Tongue (tissue), 2 donors: ENCODE data around the gene KIFC1. TPM values are rescaled to one million over a fixed set of nuclear protein-coding genes. Genes with fewer than 3 reads are reported as not detected.
A peak's percentile ranks its signal among the peaks of the same experiment; 100 is the strongest.
"Not testable (repeated sequence)": the region's sequence is repeated elsewhere in the genome, so short reads cannot be mapped to it uniquely, and the experiment has no call there.

ENCODE experiments used
- DNase-seq: peaks from one replicate; pipeline ENCODE4 v3.0.0-alpha.2; 2015
- total RNA-seq: library from RNA; depleted of rRNA; stranded (reverse); fragments of >200 nt; gene quantifications from one replicate; pipeline ENCODE4 v1.2.3, GENCODE V29; 2014

Gene KIFC1, protein sequence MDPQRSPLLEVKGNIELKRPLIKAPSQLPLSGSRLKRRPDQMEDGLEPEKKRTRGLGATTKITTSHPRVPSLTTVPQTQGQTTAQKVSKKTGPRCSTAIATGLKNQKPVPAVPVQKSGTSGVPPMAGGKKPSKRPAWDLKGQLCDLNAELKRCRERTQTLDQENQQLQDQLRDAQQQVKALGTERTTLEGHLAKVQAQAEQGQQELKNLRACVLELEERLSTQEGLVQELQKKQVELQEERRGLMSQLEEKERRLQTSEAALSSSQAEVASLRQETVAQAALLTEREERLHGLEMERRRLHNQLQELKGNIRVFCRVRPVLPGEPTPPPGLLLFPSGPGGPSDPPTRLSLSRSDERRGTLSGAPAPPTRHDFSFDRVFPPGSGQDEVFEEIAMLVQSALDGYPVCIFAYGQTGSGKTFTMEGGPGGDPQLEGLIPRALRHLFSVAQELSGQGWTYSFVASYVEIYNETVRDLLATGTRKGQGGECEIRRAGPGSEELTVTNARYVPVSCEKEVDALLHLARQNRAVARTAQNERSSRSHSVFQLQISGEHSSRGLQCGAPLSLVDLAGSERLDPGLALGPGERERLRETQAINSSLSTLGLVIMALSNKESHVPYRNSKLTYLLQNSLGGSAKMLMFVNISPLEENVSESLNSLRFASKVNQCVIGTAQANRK
- 12.2 TPM for total RNA-seq

DNA sequence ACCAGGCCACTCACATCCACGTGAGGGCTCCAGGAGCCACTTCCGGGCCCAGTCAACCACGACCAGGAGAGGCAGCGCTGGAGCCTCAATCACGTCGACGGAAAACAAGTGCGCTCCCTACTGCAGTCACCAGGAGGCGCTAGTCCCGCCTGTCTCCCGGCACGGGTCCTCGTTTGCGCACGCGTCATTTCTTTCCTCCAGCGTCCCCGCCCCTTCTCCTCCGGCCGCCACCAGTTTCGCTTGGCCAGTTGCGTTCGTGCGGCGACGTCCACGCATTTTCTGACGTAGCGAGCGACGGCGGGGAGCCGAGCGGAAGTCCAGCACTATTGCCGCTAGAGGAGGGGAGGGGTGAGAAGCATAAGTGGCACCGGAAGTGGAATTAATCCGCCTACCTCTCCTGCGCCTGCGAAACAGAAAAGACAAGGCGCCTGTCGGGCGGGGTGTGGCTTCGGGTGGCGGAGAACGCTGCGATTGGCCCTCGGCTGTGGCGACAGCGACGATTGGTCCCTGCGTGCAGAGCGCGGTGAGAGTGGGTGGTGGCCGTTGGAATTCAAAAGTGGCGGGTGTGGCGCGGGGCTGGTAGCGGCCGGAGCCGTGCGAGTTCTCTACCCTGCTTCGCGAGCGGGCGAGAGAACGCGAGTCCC is at the start of gene KIFC1:
KIFC1 (plus strand) TSS at position 546 of the 644 bp plus-strand sequence. CDS start 163 bp downstream, outside the sequence.
- DNase-seq, result peak; percentile 100

DNA sequence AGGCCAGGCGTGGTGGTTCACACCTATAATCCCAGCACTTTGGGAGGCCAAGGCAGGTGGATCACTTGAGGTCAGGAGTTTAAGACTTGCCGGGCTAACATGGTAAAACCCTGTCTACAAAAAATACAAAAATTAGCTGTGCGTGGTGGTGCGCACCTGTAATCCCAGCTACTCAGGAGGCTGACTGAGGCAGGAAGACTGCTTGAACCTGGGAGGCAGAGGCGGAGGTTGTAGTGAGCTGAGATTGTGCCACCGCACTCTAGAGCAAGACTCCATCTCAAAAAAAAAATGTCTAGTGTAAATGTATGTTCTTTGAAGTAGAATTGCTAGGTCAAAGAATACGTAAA is 48.0 kb upstream of the KIFC1 start:
- DNase-seq, result not testable (repeated sequence)

DNA sequence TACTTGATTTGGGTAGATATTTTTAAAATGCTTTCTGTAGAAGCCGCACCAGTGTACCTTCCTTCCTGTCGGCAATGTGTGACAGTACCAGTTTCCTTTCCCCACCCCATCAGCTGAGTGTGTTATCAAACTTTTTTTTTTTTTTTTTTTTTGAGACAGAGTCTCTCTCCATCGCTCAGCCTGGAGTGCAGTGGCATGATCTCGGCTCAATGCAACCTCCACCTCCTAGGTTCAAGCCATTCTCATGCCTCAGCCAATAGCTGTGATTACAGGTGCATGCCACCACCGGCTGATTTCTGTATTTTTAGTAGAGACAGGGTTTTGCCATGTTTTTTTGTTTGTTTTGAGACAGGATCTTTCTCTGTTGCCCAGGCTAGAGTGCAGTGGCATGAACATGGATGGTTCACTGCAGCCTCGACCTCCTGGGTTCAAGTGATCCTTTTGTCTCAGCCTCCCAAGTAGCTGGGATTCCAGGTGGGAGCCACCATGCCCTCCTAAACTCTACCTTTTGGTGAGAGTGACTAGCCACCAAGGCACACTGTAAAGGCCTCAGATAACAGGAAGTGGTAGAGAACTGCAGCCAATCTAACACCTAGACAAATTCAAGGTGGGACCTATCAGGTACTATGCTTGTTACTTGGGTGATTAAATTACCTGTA is 47.5 kb upstream of the KIFC1 start:
- DNase-seq, result no peak

DNA sequence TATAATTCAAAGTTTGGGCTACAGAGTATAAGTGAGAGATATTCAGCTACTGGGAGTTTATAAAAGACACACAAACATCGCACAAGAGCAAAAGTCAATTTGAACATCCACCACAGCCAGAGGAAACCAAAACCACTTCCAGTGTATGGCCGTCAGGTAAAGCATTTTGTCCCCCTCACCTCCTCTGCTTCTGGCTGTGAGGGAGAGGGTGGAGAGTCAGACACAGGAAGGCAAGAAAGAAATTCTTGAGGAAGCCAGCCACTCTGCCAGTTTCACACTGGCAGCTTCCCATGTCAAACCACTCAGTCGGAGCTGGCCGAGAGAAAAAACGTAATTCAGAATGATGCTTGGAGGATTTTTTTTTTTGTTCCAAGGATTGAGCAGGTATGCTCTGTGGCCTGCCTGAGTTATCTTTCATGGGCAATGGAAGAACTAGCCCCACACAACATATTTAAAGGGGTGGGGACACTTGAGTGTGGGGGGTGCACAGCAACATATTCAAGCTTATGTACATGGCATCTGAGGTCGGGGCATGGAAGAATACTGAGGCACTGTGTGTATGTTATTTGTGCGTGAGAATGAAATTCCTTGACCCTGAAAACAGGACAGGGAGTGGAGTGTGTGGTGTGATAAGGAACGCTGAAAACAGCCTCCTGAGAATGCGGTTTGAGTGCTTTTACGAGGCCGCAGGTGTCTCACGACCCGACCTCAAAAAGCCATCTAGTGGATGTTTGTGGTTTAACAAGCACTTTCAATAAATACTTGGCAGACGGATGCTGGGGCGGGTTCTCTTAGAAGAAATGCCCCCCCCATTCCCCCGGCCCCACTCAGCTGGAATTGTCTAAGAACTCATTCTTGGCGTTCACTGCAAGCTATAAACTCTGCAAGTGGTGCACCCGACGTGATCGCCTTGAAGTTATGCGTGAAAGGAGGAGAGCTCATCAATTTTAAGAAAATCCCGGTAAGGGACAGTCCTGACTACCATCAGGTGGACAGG is 46.6 kb upstream of the KIFC1 start:
- DNase-seq, result peak; percentile 87

DNA sequence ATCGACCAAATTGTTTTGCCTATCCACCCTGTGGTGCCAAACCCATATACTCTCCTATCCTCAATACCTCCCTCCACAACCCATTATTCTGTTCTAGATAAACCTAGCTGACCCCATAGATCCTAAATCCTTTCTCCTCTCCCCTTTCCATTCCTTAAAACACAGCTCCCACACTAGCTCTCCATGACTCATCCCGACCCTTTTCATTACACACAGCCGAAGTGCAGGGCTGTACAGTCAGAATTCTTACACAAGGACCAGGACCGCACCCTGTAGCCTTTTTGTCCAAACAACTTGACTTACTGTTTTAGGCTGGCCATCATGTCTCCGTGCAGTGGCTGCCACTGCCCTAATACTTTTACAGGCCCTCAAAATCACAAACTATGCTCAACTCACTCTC is 44.7 kb upstream of the KIFC1 start:
- DNase-seq, result not testable (repeated sequence)

DNA sequence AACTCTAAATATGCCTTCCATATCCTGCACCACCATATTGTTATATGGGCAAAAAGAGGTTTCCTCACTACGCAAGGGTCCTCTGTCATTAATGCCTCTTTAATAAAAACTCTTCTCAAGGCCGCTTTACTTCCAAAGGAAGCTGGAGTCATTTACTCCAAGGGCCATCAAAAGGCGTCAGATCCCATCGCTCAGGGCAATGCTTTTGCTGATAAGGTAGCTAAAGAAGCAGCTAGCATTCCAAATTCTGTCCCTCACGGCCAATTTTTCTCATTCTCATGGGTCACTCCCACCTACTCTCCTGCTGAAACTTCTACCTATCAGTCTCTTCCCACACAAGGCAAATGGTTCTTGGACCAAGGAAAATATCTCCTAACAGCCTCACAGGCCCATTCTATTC is 43.8 kb upstream of the KIFC1 start:
- DNase-seq, result no peak

DNA sequence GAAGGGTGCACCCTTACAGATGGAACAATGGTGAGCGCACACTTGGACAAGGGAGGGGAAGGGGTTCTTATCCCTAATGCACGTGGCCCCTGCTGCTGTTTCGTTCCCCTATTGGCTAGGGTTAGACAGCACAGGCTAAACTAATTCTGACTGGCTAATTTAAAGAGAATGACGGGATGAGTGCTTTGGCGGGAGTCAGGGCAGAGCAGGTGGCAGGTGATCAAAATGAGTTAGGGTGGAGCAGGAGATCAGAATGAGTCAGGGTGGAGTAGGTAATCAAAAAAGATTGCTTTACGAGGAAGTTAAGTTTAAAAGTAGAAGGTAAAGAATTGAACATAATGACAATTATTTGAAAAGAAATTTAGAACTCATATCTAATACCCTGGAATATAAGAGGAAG is 35.8 kb upstream of the KIFC1 start:
- not testable (repeated sequence) for DNase-seq

DNA sequence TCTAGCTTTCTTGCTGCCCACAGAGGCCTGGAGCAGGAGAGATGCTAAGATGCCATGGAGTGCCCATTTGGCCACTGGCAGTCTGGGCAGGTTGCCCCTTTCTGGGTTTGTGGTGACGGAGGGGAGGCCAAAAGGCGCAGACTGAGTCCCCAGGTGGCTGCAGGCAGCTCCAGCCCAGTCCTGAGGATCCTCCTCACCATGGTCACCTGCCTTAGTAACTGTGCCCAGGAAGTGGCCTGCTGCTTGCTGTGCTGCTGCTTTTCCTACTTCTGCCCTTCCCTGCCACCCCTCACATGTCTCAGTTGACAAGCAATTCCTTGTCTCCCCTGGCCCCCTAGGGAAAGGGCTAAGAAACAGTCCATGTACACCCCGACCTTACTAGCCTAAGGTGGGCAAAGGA is 35.3 kb upstream of the KIFC1 start:
- no peak for DNase-seq

DNA sequence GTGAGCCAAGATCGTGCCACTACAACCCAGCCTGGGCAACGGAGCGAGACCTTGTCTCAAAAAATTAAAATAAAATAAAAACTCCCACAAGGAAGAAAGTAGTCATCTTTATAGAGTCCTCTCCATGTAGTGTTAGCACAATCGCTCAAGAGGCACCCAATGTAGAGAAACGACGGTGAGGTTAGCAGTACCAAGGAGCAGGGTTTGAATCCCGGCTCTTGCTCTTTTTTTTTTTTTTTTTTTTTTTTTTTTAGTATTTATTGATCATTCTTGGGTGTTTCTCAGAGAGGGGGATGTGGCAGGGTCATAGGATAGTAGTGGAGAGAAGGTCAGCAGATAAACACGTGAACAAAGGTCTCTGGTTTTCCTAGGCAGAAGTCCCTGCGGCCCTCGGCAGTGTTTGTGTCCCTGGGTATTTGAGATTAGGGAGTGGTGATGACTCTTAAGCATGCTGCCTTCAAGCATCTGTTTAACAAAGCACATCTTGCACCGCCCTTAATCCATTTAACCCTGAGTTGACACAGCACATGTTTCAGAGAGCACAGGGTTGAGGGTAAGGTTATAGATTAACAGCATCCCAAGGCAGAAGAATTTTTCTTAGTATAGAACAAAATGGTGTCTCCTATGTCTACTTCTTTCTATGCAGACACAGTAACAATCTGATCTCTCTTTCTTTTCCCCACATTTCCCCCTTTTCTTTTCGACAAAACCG is 34.3 kb upstream of the KIFC1 start:
- DNase-seq, result not testable (repeated sequence)

DNA sequence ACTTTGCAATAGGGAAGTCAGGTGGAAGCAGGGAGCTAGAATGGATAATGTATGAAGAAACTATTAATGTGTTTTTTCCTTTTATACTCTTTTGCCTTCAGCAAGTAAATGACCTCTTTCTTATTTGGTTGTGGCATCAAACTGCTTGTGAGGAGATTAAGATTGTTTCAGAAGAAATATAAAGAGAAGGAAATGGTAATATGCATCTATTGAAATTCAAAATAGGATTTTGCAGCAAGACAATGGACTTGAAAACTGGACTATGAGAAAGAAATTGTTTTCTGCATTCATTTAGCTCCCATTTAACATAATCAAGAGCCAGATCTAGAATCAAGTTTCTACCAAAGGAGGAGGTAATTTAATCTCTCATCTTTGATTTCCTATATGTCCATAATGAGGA is 32.3 kb upstream of the KIFC1 start:
- DNase-seq, result no peak

DNA sequence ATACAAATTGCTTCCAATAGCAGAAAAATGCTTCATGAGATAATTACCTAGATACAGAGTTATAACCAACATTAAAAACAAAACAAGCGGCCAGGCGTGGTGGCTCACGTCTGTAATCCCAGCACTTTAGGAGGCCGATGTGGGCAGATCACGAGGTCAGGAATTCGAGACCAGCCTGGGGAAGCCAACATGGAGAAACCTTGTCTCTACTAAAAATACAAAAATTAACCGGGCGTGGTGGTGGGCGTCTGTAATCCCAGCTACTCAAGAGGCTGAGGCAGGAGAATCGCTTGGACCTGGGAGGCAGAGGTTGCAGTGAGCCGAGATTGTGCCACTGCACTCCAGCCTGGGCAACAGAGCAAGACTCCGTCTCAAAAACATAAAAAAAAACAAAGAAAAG is 28.1 kb upstream of the KIFC1 start:
- DNase-seq, result not testable (repeated sequence)

DNA sequence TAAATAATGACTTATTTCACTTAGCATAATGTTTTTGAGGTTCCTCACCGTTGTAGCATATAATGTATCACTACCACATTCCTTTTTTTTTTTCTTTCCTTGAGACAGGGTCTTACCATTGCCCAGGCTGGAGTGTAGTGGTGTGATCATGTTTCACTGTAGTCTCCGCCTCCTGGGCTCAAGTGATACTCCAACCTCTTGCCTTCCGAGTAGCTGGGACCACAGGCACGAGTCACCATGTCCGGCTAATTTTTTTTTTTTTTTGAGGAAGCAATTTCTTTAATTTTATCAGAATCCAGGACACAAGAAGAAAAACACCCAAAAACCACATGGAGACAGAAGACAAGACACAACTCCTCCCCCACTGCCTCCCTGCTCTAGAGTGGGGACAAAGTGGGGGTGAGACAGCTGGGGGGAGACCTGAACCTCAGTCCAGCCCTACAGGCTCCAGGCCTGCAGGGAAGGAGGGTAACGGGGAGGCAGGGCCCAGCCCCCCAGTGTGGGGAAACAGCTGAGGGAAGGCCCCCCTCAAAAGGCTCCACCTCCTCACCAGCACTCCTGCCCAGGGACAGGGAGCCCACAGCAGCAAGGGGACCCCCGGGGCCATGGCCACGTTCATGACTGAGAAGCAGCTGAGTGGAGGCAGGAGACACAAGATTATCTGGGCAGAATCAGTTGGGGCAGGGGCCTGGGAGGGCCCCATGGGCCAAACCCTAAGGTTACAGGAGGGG is 27.0 kb upstream of the KIFC1 start:
- DNase-seq, result peak; percentile 34

DNA sequence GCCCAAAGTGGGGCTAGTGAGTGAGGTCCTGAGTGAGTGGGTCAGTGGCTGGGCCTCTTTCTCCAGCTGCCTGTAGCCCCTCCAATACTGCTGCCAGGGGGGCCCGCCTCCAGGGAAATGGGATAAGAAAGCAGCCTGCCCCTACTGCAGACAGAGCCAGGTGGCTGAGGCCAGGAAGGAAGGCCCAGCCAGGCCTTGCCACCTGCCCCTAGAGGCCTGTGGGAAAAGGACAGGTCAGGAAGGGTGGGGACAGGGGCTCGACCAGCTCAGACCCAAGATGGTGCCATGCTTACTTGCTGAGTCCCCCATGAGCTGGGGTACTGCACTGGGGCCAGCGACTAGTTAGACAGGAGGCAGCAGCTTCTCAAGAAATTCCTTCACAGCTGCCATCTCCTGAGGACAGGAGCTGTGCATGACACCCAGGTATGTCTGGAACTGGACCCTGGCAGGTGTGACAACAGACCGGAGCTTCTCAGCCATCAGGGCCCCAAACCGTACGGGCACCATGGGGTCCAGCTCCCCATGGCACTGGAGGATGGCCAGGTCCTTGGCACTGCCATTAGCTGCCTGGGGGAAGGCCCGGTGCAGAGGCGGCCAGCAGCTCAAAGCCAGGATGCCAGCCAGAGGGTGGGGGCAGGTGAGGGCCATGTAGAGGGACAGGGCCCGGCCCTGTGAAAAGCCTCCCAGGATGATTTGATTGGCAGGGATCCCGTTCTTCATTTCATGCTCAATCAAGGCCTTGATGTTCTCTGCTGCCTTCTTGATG is 26.2 kb upstream of the KIFC1 start:
- DNase-seq, result not testable (repeated sequence)

DNA sequence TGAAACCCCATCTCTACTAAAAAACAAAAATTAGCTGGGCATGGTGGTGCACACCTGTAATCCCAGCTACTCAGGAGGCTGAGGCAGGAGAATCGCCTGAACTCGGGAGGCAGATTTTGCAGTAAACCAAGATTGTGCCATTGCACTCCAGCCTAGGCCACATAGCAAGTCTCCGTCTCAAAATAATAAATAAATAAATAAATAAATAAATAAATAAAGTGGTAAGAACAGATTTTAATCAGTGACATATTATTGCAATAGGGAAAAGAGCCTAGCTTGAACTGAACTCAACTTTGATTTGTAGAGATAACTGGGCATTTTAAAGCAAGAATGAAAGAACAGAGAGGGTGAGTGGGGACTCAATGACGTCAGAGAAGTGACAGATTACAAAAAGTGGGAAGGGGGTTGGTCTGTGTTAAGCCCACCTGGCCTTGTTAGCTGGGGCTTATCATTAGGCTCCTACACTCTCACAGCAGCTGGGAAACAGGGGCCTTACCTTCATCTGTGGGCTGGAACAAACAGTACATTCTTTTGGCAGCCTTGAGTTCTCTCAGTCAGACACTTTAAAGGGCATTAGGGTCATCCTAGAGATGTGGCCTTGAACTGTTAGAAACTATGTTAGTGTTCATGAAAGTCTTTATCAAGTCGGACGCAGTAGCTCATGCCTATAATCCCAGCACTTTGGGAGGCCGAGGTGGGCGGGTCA is 24.5 kb upstream of the KIFC1 start:
- no peak for DNase-seq

DNA sequence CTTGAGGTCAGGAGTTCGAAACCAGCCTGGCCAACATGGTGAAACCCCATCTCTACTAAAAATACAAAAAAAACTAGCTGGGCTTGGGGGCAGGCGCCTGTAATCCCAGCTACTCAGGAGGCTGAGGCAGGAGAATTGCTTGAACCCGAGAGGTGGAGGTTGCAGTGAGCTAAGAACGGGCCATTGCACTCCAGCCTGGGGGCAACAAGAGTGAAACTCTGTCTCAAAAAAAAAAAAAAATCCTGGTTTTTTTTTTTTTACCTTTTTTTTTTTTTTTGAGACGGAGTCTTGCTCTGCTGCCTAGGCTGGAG is 24.0 kb upstream of the KIFC1 start:
- DNase-seq, result not testable (repeated sequence)

DNA sequence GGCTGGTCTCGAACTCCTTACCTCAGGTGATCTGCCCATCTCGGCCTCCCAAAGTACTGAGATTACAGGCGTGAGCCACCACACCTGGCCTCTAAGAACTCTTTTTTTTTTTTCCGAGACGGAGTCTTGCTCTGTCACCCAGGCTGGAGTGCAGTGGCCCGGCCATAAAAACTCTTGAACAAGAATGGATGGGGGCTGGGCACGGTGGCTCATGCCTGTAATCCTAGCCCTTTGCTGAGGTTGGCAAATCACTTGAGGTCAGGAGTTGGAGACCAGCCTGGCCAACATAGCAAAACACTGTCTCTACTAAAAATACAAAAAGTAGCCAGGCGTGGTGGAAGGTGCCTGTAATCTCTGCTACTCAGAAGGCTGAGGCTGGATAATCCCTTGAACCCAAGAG is 19.7 kb upstream of the KIFC1 start:
- not testable (repeated sequence) for DNase-seq

DNA sequence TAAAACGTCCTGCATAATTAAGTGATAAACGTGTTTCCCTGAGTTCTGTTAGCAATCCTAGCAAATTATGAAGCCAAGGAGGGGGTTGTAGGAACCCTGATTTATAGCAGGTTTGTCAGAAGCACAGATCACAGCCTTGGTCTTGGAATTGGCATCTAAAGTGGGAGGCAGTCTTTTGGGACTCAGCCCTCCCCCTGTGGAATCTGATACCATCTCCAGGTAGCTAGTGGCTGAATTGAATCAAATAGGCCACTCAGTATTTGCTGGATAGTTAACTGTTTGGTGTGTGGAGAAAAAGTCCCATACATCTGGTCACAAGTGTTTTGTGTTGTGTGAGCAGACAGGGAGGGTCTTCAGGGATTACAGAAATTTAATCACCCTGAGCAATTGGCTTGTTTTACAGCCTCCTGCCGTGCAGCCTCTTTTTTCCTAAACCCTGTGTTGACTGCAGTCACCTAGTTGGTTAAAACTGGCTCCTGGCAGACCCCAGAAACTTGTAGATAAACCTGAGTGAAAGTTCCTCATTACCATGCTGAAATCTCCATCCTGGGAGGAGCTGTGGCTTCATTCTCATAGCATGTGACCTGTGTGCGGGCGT is 19.0 kb upstream of the KIFC1 start:
- no peak for DNase-seq
